ENCODE results near the gene SAP25.

- TF ChIP-seq CTCF (IDR thresholded peaks at IDR 0.05; ENCODE audit: low read length) (no peak), EZH2 (IDR thresholded peaks at IDR 0.05; ENCODE audit: borderline replicate concordance, low read length) (no peak)
These were observed 33.5 kb downstream of the SAP25 start for GRCh38 chr7:100540073-100540723.

All from OCI-LY1 (cell line).